WTC11 (cell line): ENCODE measurements around the gene SPOCK1.

Source experiments
- HMGXB4 ChIP-seq: sonication (generic); formaldehyde crosslinking; IDR thresholded peaks from 2 replicates; pipeline ENCODE4 v1.8.1; 2023; ENCODE audit warnings: mild to moderate bottlenecking, moderate library complexity, missing genetic modification reagents
- TEAD1 ChIP-seq: sonication (generic); formaldehyde crosslinking; IDR thresholded peaks from 2 replicates; pipeline ENCODE4 v1.8.0; 2022; ENCODE audit warnings: mild to moderate bottlenecking, missing genetic modification reagents
- TP53 ChIP-seq: sonication (generic); formaldehyde crosslinking; IDR thresholded peaks from 2 replicates; pipeline ENCODE4 v1.8.1; 2023; ENCODE audit warnings: mild to moderate bottlenecking, missing genetic modification reagents
- ZBTB21 ChIP-seq: sonication (generic); formaldehyde crosslinking; IDR thresholded peaks from 2 replicates; pipeline ENCODE4 v1.8.1; 2023; ENCODE audit warnings: mild to moderate bottlenecking, missing genetic modification reagents, borderline replicate concordance
- TF ChIP-seq, protein P1 (sequence below): fragments of 200-600 bp; IDR thresholded peaks from 2 replicates; pipeline ENCODE4 v1.8.0; 2022; ENCODE audit warnings: antibody characterized with exemption

DNA sequence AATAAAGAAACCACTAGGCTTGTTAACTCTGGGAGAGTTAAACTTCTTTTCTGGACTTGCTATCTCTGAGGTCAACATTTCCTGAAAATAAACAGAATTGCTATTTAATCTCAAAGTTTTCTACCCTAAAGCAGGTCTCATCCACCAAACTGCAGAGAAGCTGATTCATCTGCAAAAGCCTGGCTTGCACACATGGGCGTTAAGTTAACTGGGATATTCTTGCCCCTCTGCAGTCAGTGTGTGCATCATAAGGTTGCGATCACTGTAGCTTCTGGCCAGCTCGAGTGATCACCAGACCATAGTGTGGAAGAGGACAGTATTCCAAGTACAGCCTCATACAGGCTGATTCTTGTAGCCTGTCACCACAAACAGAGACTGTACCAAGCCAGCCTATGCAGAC is 99.2 kb downstream of the SPOCK1 start:
- TF ChIP-seq TEAD1 (CRISPR knock-in tag), result no peak
- no peak for TF ChIP-seq ZBTB21 (CRISPR knock-in tag)
- no peak for TF ChIP-seq HMGXB4 (CRISPR knock-in tag)
- TF ChIP-seq, protein P1, sequence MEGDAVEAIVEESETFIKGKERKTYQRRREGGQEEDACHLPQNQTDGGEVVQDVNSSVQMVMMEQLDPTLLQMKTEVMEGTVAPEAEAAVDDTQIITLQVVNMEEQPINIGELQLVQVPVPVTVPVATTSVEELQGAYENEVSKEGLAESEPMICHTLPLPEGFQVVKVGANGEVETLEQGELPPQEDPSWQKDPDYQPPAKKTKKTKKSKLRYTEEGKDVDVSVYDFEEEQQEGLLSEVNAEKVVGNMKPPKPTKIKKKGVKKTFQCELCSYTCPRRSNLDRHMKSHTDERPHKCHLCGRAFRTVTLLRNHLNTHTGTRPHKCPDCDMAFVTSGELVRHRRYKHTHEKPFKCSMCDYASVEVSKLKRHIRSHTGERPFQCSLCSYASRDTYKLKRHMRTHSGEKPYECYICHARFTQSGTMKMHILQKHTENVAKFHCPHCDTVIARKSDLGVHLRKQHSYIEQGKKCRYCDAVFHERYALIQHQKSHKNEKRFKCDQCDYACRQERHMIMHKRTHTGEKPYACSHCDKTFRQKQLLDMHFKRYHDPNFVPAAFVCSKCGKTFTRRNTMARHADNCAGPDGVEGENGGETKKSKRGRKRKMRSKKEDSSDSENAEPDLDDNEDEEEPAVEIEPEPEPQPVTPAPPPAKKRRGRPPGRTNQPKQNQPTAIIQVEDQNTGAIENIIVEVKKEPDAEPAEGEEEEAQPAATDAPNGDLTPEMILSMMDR, result no peak
- TF ChIP-seq TP53, result no peak
